Dedifferentiated amniotic fluid mesenchymal stem cell (primary cell): Measurements from ENCODE around the gene PEX14.

Source experiments
- DNase-seq: peaks from one replicate; pipeline ENCODE4 v3.0.0-alpha.2; 2016; ENCODE audit errors: extremely low spot score

The PEX14 gene

GRCh38 chr1:10665226-10665625 is 190.5 kb downstream of the PEX14 start:
- no peak for DNase-seq

- DNase-seq, result no peak
Measured at GRCh38 chr1:10665930-10666850, 191.4 kb downstream of the PEX14 start.

DNA sequence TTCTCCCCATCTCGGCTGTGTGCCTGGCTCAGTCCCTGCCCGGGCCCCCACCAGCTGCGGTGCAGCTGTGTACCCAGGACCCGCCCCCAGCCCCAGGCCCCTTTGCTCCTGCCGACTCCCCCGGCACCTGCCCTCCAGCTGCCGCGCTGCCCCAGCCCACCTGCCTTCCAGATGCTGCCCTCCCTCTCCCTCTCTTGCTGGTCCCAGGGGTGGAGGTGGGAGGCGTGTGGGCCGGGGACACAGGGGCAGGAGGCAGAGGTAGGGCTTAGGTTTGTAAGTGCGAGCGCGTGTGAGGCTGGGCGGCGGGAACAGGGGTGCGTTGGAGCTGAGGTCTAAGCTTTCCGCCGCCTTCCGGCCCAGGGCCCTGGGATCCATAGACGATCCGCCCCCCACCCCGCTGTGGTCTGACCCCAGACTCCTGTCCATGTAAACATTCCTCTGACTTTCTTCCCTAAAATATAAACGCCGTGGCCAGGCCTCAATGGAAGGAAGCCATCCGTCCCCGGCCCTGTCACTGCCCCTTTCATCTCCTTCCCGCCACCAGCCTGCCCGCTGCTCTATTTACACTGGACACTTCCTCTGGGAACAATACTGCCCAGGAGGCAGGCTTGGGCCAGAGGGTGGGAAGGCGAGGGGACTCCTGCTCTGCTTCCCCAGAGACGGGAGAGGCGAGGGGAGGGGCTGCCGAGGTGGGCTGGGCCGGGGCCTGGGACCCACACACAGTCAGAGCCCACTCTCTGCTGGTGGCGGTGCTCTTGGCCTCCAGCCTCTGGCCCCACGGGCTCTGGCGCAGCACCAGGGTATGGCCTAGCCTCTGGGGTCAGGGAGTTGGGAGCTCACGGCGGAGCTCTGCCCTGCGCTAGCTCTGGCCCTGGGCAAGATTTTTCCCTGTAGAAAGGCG is 193.4 kb downstream of the PEX14 start:
- no peak for DNase-seq

GRCh38 chr1:10669570-10669969 is 194.8 kb downstream of the PEX14 start:
- DNase-seq, result no peak

- no peak for DNase-seq
Measured at GRCh38 chr1:10670190-10670589, 195.4 kb downstream of the PEX14 start.

GRCh38 chr1:10671090-10671489 is 196.3 kb downstream of the PEX14 start:
- no peak for DNase-seq

DNA sequence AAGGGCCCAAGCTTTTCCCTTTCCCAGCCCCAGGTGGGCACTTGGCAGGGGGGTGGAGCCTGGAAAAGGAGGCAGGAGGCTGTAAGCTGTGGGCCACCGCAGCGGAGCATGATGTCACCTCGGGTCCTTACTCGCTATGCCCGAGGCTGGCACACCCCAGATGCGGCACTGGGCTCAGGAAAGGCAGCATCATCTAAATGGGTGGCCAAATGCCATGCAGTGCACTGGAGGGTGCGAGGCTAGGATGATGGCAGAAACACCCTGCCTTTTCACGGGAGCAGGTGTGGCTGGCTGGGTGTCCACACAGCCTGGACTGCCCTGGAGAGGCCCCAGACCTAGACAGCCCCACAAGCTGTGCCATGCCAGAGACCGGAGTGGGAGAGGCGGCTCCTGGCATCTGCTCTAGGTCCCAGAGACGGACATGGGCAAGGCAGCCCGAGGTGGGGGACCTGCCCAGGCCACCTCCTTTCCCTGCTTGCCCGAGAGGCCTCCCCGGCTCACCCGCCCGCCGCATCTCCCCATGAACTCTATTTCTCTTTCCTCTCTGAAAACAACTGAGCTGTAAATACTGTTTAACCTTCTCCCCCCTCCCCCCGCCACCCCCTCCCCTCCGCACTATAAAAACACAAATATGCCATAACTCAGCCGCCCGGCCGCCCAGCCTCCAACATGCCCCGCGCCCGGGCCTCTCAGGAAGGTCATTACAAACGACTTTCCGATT is 197.0 kb downstream of the PEX14 start:
- DNase-seq, result no peak

DNA sequence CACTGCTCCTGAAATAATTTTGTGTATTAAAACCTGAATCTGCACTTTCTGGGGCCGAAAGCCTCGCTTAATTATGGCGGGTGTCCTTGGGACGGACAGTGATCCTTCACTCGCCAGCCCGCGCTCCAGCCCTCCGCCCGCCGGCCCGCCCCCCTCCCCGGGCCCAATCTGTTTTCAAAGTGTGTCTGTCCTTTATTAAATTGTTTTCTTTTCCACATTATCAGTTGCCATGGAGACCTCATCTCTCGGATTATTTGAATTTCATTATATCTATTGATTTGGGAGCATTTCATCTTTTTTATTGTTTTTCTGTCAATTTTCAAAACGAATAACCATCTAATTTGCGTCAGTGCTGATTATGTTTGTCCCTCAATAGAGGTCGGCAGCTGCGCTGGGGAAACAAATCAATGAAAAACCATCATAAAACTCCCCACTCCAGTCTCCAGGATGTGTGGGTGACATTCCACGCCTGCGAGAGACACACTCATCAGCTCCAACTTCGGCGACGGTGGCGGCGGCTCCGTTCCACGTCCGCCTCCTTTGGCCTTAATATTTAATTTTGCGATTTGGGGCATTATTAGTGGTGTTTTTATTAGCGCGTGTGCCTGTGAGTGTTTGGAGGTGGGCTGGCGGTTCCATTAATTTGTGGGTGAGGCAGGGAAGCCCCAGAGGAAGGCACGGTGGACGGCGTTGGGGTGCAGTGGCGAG is 197.7 kb downstream of the PEX14 start:
- no peak for DNase-seq

DNA sequence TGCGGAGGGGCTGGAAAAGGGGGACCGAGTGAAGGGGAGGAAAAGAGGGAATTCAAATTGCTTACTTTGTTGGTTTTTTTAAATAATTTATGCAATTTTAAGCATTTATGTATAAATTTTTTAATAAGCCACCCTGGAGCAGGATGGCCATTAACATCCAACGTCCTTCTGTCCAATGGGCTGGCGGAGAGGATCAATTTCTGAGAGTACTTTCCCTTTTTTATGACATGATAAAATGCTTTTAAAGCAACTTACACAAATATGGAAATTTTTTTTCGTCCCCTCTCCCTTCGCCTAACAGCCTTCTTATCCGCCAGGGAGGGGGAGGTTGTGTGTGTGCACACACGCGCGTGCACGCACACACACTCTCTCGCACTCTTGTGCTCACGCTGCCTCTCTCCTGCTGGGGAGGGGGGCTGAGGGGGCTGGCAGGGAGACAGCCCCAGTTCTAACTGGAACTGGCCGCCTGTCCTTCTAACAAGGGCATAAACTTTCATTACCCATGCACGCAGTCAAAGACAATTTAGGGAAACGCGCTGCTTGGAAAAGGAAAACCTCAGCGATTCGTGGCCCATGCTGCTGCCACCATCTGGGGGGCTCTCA is 198.5 kb downstream of the PEX14 start:
- DNase-seq, result no peak

GRCh38 chr1:10674222-10674621 is 199.5 kb downstream of the PEX14 start:
- no peak for DNase-seq

DNA sequence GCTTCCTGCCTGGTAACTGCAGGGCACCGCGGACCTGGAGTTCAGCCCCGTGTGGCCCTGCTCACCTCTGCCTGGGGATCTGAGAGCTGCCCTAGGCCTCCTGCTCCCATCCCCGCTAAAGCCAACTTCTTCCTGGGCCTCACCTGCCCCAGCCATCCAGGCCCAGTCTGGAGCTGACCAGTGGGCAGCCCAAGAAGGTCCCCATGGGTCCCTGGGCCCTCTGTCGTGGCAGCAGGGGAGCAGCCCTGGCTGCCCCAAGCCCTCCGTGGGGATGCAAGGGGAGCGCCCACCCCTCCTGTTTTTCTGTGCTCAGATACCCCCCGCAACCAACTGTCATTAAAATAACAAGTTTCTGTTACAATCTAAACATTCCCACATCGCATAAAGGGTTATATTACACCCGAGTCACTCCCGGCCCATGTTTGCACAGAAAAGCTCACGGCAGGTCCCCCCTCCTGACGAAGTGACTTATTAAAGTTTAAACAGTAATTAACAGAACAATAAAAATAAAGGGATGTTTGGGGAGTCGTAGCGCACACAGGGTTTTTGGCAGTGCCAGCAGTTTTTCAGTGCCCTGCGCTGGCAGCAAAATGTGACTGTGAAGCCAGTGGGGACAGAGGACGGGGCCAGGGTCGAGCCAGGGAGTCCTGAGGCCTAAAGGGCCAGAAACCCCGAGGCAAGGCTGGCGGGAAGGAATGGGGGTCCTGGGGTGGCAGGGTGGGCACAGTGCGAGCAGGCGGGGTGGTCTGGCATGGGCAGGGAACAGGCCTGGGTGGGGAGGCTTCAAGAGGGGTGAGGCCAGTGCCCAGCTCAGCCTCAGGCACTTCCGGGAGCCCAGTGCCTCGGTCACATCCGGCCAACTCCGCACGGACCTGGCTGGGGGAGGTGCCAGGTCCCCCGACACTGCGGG is 200.2 kb downstream of the PEX14 start:
- DNase-seq, result no peak

- DNase-seq, result no peak
Measured at GRCh38 chr1:10675813-10676212, 201.1 kb downstream of the PEX14 start.

DNA sequence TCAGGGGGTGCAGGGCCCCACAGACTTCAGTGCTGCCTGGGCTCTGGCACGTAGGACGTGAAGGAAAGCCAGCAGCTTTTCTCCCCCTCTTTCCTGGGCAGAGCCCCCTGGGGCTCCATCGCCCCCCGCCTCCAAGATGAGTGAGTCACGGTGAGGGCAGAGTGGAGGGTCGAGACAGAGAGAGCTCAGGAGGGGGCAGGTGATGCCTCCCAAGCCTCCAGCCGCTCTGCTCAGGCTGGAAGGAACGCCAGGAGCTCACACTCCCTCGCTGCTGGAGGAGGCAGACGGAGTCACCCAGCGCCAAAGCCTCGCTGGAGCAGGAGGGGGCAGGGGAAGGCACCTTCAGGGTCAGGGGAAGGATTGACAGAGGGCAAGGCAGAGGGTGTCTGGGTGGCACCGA is 202.2 kb downstream of the PEX14 start:
- DNase-seq, result no peak

- DNase-seq, result no peak
Measured at GRCh38 chr1:10677491-10678391, 203.0 kb downstream of the PEX14 start.

GRCh38 chr1:10678402-10678801 is 203.7 kb downstream of the PEX14 start:
- no peak for DNase-seq

DNA sequence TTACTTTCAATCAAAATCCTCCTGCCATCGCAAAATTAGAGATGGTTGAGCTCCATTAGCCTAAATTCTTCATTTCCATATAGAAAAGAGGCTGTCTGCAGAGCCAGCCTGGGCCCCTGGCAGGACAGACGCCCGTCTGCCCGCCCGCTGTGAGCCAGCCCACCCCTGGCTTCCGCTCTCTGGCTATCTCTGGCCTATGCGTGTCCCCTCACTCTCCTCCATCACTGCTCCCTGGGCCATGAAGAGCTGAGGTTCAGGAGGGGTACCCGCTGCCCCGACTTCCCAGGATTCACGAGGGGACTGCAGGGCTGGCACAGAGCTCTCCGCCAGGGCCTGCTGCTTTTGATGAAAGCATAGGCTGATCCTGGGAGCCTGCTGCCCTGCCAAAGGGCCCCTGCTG is 204.1 kb downstream of the PEX14 start:
- DNase-seq, result no peak

DNA sequence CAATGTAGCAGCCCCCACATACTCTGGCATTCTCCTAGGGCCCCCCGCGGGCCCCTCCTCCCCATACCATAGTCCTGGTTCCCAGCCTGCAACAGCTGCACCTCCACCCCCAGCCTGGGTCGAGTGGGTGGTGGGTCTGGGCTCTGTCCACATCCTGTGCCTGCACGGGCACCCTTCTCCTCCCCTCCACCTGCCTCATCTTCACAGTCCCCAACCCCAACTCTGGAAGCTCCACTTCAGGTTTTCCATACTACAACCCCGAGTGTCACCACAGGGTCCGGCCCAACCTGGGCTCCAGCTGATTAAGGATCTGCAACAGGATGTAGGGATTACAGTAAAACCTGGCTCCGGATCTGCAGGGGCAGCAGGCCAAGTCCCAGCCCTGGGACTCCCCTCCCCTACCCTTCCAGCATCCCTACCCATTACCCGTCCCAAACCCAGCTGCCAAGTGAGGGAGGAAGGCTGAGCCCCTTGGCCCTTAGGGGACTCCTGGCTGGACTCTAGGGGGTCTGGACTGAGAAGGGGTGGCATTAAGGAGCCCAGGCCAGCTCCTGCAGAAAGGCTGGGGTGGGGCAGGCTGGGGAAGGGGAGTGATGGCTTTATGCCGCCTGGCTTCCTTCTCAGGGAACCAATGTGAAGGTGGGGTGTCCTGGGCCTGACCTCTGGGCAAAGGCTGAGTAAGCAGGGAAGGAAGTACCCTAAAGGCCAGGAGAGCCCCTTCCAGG is 204.9 kb downstream of the PEX14 start:
- DNase-seq, result no peak
